Transverse colon (tissue), 4 donors: ENCODE measurements around the gene KCNJ2.

Experiments used
- CTCF ChIP-seq, 5 experiments: fragments of 200-600 bp in 3 of 5; fragments of 450-650 bp in 2 of 5; sonication (generic) in 3 of 5; IDR thresholded peaks; 1 replicate in 2 of 5; 2 replicates in 3 of 5; pipeline ENCODE4 v1.5.1; 2016 to 2017; ENCODE audit warnings: antibody characterized with exemption in 5 of 5, inconsistent platforms in 3 of 5, mild to moderate bottlenecking in 2 of 5, moderate library complexity in 1 of 5
- POLR2AphosphoS5 ChIP-seq, 3 donors: sonication (generic); formaldehyde crosslinking; IDR thresholded peaks; one replicate each; pipeline ENCODE4 v1.6.1; 2016; ENCODE audit warnings: antibody characterized with exemption in 3 of 3

- TF ChIP-seq CTCF (IDR thresholded peaks at IDR 0.05) (no peak), POLR2AphosphoS5 (IDR thresholded peaks at IDR 0.05) (no peak)
Observed at GRCh38 chr17:70187383-70187782, 18.1 kb downstream of the KCNJ2 start.
